Measurements from ENCODE around the gene PLCB3. TPM values are rescaled to one million over a fixed set of nuclear protein-coding genes. Genes with fewer than 3 reads are reported as not detected.
A peak's percentile ranks its signal among the peaks of the same experiment; 100 is the strongest.

PLCB3 gene
- polyA plus RNA-seq, 1 experiment: 30.2 TPM

- ChIA-PET POLR2A (no interaction called here), CTCF (interaction anchor here (0.6 to 9.2 kb wide), 9 partner anchors 12 to 71 kb away, joined by 3 to 88 read pairs (median 4); partner anchors contain the start of gene CATSPERZ)
- no peak for DNase-seq (ENCODE audit: low read depth)
These were observed 33.0 kb downstream of the PLCB3 start, which contains the start of gene BAD for GRCh38 chr11:64284048-64284961. Gene BAD, minus strand, starts transcription at chr11:64284665. Its CDS starts 297 bp downstream, at chr11:64284368.

GRCh38 chr11:64284962-64285884 is 33.9 kb downstream of the PLCB3 start, which contains the start of gene GPR137:
Gene GPR137, plus strand, starts transcription at chr11:64285848. Its CDS starts 677 bp downstream, at chr11:64286525.
- Histone ChIP-seq H3K4me3 (ENCODE audit: low read depth, low read length) (peak within 1 kb of the TSS; percentile 90), H3K36me3 (ENCODE audit: control insufficient read depth, insufficient read depth, low read length) (0 out of 2 replicates have a peak, but pooled peaks cover 1% of the 10 kb centered on the region), H3K27me3 (ENCODE audit: control insufficient read depth, insufficient read depth, low read length) (0 out of 2 replicates have a peak, but pooled peaks cover under 1% of the 10 kb centered on the region)
- TF ChIP-seq CTCF (IDR thresholded peaks at IDR 0.05; ENCODE audit: insufficient read depth, low read depth, low read length): no peak
- CTCF ChIA-PET: interaction anchor here (1.5 to 9.2 kb wide), 3 partner anchors 14 to 46 kb away, joined by 3 to 88 read pairs (median 4); partner anchors contain the start of gene CATSPERZ
- POLR2A ChIA-PET: no interaction called here
- no peak for DNase-seq (ENCODE audit: low read depth)

More at GRCh38 chr11:64284048-64284961, 33.0 kb downstream of the PLCB3 start, which contains the start of gene BAD:
- H3K27me3 ChIP-seq (ENCODE audit: control insufficient read depth, insufficient read depth, low read length): no peaks in the 10 kb centered on the region
- H3K36me3 ChIP-seq (ENCODE audit: control insufficient read depth, insufficient read depth, low read length): 0 out of 2 replicates have a peak, but pooled peaks cover 1% of the 10 kb centered on the region
- H3K4me3 ChIP-seq (ENCODE audit: low read depth, low read length): peak within 1 kb of the TSS; percentile 90
- no peak for TF ChIP-seq CTCF (IDR thresholded peaks at IDR 0.05; ENCODE audit: insufficient read depth, low read depth, low read length)

- H3K4me3 ChIP-seq (ENCODE audit: low read depth, low read length): peak overlapping the region; percentile 90
- 0 out of 2 replicates have a peak, but pooled peaks cover 1% of the 10 kb centered on the region for H3K36me3 ChIP-seq (ENCODE audit: control insufficient read depth, insufficient read depth, low read length)
- no peak for DNase-seq (ENCODE audit: low read depth)
- ChIA-PET CTCF (interaction anchor here (1.5 to 9.2 kb wide), 3 partner anchors 15 to 46 kb away, joined by 3 to 88 read pairs (median 4); partner anchors contain the start of gene CATSPERZ), POLR2A (no interaction called here)
- peaks cover 8% of the 10 kb centered on the region for H3K27me3 ChIP-seq (ENCODE audit: control insufficient read depth, insufficient read depth, low read length)
- 0 out of 2 replicates have a peak, but pooled peaks have one; percentile 4 for TF ChIP-seq CTCF (IDR thresholded peaks at IDR 0.05; ENCODE audit: insufficient read depth, low read depth, low read length)
These were observed 34.8 kb downstream of the PLCB3 start for GRCh38 chr11:64285885-64286800.

GRCh38 chr11:64286801-64287159 is 35.5 kb downstream of the PLCB3 start:
- no peak for TF ChIP-seq CTCF (IDR thresholded peaks at IDR 0.05; ENCODE audit: insufficient read depth, low read depth, low read length)
- CTCF ChIA-PET: interaction anchor here (9.2 kb wide), 1 partner anchor 16 kb away, joined by 88 read pairs; the partner anchor contains the start of gene CATSPERZ
- DNase-seq (ENCODE audit: low read depth): no peak
- H3K27me3 ChIP-seq (ENCODE audit: control insufficient read depth, insufficient read depth, low read length): peaks cover 10% of the 10 kb centered on the region
- 0 out of 2 replicates have a peak, but pooled peaks cover 1% of the 10 kb centered on the region for H3K36me3 ChIP-seq (ENCODE audit: control insufficient read depth, insufficient read depth, low read length)
- H3K4me3 ChIP-seq (ENCODE audit: low read depth, low read length): no peak overlapping the region
- POLR2A ChIA-PET: no interaction called here
